Superior temporal gyrus (tissue), 1 donor: ENCODE data around the gene RHOB.
"Not testable (repeated sequence)": the region's sequence is repeated elsewhere in the genome, so short reads cannot be mapped to it uniquely, and the experiment has no call there.

Experiments used
- DNase-seq: peaks from one replicate; pipeline ENCODE4 v3.0.0-alpha.2; 2016; ENCODE audit errors: extremely low spot score

The RHOB gene

DNA sequence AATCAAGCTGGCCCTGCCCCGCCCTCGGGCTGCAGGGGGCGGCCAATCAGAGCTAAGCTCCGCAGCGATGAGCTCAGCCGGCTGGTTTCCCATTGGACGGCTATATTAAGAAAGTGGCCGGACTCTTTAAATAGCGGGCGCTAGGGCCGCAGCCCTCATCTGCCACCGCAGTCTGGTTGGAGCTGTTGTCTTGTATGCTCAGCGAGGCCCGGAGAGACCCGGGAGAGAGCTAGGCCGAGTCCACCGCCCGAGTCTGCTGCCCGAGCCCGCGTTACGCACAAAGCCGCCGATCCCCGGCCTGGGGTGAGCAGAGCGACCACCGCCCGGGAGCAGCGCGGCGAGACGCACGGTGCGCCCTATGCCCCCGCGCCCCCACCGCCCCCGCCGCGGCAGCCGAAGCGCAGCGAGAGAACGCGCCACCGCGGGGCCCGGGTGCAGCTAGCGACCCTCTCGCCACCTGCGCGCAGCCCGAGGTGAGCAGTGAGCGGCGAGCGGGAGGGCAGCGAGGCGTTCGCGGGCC lies at the start of gene RHOB:
Gene RHOB (plus strand): TSS at position 158 of the 520 bp plus-strand sequence. CDS start 392 bp downstream, outside the sequence.
- DNase-seq: peak; percentile 100

DNA sequence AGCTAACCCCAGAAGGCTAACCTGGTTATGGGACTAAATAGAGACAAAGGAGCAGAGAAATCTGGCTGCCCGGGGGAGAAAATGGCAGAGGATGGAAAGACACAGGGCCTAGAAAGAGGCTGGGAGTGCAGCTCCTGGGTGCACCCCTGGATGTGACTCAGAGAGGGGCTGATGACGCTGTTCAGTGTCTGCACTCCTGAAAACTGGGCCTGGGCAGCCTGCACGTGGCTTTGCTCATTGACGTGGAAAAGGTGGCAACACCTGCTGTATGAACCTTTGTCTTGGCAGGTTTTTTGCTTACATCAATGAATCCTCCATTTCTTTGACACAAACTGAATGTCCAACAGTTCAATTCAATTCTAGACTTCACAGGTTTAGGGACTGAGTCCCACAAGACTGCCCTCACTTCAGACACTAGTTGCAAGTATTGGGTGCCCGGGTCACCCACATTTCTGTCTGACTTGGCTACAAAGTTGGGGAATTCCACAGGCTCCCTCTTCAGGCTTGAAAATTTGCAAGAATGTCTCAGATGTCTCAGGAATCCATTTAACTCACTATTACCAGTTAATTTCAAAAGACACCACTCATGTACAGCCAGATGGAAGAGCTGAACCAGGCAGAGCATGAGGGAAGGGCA lies 48.9 kb upstream of the RHOB start:
- DNase-seq: no peak

DNA sequence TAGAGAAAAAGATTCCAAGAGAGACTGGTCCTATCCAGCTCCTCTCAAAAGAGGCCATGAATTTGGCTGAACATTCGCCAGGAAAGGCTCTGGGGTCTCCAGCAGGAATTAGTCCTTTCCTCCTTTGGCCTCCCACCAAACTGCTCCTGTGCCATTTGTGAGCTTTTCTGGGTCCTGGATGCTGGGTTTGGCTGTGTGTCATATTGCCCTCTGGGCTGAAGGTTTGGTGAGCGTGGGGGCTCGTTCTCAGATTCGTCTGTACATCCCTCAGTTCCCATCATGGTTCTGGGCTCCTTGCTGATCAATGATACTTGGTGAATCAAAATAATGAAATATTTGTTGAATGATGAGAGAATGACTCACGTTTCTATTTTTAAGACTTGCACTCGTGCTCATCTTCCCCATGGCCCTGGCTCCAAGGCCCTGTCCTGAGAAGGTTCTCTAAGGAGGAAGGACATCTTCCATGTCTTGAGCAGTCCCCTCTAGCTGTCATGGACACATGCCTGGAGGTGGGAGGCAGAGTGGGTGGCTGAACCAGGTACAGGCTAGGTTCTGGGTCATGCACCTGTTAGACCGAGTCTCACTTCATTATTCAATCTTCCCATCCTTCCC lies 47.8 kb upstream of the RHOB start:
- no peak for DNase-seq

DNA sequence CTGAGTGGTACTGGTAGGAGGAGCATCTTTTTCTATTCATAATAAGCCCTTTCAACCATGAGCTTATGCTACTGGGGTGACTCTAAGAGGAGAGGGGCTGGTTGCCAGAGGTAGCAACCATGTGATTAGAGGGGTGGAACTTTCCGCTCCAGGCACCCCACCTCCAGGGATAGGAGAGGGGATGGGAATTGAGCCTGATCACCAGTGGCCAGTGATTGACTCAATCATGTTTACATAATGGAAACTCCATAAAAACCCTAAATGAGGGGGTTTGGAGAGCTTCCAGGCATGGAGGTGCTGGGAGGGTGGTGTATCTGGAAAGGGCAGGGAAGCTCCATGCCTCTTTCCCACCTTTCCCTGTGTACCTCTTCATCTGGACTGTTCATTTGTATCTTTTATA lies 46.6 kb upstream of the RHOB start:
- no peak for DNase-seq

DNA sequence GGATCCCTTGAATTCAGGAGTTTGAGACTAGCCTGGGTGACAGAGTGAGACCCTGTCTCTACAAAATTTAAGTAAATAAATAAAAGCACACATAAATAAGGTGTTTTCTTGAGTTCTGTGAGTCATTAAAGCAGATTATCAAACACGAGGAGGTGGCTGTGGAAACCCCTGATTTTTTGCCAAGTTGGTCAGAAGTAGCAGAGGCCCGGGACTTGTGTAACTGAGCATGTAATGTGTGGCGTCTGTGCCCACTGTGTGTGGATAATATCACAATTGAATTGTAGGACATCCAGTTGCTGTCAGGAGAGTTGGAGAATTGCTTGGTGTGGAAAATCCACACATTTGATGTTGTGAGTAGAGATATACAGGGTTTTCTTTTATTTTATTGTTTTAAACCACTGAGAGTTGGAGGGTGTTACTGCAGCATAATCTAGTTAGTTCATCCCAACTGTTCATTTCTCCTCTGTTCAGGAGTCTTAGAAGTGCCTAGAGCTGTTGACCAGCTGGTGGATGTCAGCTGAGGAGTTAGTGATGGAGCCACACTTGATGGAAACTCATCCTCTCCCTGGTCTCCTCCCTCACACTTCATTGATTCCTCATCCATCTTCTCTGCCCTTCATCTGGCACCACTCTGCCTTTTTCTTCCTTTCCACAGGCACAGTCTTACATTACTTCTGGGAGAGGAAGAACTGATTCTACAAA lies 45.9 kb upstream of the RHOB start:
- DNase-seq: no peak

DNA sequence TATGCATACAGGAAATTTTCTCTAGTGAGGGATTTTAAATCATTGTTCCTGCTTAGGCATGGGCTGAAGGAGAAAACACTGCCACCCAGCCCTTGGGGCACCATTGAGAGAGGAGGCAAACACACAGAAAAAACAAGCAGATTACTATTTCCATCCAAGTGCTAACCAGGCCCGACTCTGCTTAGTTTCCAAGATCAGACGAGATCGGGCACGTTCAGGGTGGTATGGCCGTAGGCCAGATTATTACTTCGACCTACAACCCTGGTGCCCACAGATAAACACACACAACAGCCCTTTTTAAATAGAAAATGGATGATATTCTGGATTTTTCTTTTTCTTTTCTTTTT lies 45.4 kb upstream of the RHOB start:
- DNase-seq: no peak

DNA sequence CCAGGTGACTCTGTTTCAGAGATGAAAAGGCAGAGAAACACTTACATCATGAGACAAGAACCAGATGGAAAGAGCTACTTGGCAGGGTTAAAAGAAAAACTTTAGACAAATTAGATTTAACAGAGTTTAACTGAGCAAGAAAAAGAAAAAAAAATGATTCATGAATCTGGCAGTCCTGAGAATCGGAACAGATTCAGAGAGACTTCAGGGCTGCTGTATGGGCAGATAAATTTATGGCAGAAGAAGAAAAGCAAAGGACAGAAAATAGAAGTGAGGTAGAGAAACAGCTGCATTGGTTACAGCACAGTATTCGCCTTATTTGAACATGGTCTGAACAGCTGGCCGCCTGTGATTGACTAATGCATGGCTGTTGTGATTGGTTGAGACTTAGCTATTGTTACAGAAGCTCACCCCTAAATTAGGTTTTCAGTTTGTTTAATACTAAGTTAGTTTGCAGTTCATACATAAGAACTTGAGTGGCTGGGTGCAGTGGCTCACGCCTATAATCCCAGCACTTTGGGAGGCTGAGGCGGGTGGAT lies 43.0 kb upstream of the RHOB start:
- no peak for DNase-seq

DNA sequence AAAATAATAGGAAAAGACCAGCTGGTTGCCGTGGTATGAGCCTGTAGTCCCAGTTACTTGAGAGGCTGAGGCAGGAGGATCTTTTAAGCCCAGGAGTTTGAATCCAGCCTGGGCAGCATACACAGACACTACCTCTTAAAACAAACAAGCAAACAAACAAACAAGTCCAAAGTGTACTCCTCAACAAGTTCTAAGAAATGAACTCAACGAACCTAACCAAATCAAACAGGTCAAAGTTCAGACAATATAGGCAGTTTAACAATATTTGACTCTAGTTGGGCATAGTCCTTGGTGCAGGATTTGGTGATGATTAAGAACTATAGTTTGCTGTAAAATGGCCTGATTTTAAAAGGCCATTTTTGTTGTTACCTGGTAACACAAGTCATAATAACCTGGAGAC lies 41.9 kb upstream of the RHOB start:
- no peak for DNase-seq

DNA sequence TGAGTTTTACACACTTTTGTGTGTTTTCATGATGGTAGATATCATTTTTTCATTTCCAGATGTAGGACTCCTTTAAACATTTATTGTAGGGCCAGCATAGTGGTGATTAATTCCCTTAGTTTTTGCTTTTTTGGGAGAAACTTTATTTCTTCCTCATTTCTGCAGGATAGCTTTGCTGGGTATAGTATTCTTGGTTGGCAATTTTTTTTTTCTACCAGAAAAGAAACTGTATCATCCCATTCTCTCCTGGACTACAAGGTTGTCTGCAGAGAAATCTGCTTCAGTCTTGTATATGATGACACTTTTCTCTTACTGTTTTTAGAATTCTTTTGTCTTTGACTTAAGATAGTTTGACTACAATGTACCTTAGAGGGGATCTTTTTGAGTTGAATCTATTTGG lies 37.8 kb upstream of the RHOB start:
- no peak for DNase-seq

DNA sequence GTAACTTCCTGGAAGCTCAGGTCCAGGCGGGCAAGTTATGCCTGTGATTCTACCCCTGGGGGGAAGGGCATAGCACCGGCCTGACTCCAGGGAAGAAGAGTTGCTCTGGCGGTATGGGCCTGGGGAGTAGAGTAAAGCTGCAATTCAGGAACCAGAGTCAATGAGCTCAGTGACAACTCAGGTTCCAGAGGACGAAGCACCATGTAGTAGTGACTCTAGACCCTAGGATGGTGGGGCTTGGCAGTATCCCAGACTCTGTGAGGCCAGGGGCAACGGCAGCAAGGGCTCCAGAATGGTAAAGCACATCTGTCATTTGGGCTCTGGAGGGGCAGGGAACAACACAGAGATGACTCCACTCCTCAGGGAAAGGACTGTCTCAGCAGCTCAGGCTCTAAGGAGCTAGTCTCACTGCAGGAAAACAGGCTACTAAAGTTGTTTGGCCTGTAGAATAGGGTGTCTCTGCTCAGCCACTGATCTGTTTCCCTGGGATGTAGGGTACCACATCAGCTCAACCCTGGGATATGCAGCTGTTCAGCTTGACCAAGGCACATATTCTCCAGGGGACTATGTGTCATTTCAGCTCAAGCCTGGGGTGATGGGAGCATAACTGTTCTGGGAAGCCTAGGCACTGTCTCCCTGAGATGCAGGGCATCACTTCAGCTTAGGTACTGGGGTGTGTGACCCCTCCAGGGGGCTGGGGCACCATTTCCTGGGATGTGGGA lies 36.2 kb upstream of the RHOB start:
- no peak for DNase-seq

DNA sequence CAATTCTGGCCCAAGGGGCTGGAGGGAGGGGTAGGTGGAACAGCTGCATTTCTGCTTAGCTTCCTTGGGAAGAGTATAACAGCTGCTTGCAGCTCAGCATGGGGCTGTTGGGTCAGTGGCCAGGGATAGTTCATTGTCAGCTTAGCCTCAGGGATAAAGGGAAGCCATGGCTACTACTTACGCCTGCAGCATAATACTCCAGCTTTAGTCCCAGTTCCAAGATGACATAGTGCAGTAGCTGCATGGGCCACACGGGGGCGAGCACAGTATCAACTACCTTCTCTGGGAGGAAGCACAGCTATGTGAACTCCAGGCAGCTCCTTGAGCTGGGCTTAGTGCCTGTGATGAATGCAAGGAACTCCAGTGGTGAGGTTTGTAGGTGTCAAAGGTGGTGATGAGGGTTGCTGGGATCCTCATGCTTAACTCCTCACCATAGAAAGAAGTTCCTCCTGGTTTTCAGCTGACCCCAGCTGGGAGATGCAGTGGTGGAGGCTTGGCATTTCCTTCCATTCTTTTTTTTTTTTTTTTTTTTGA lies 35.4 kb upstream of the RHOB start:
- DNase-seq: peak; percentile 36

DNA sequence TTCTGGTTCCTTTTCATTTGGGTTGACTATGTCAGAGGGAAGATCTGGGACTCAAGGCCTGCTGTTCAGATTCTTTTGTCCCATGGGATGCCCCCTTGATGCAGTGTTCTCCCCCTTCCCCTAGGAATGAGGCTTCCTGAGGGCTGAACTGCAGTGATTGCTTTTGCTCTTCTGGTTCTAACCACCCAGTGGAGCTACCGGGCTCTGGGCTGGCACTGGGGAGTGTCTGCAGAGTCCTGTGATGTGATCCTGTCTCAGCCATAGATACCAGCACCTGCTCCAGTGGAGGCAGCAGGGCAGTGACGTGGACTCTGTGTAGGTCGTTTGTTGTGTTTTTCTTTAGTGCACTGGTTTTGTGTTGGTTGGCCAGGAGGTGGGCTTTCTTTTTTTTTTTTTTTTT lies 32.1 kb upstream of the RHOB start:
- no peak for DNase-seq

DNA sequence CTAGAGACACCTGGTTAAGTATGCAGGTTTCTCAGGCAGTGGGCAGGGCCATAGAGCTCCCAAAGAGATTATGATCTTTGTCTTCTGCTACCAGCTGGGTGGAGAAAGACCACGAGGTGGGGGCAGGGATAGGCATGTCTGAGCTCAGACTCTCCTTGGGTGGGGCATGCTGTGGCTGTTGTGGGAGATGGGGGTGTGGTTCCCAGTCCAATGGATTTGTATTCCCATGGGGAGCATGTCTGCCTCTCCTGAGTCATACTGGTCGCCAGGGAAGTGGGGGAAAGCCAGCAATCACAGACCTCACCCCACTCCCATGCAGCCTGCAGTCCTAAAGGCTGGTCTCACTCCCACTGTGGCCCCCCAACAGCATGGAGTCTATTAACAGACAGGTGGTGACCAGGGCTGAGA lies 31.4 kb upstream of the RHOB start:
- DNase-seq: no peak

DNA sequence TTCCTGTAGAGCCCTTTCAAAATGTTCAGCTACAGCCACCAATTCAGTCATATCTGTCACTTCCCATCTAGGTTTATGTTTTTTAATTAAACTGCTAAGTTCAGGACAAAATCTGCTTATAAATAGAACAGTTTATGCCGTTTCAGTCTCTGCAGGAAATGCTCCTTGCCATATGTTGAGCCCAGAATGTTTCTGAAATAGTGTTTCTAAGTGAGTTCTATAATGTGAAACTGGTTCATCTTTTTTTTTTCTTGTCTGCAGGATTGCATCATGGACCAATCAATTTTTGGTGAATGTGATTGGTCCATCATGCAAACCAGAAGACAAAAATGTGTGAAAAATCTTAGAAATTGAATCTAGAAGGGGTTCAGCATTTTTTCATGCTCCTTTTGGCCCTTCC lies 30.2 kb upstream of the RHOB start:
- peak; percentile 45 for DNase-seq

DNA sequence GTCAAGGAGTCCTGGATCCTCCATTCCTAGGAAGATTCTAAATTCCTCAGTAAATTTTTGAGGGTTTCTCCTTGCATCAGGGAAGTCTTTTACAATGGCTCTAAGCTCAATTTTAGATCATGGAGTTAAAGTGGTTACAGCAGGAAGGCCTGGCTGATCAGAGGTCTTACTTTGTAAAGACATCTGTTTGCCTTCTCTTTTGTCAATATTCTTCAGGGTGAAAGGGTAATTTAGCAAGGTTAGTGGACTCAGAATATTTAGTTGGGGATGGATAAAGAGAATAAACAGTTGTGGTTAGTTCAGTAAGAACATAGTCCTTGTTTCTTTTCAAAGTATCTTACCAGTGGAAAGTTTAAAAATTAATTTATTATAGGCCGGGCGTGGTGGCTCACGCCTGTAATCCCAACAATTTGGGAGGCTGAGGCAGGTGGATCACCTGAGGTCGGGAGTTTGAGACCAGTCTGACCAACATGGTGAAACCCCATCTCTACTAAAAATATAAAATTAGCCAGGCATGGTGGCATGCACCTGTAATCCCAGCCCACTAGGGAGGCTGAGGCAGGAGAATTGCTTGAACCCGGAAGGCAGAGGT lies 29.5 kb upstream of the RHOB start:
- not testable (repeated sequence) for DNase-seq

DNA sequence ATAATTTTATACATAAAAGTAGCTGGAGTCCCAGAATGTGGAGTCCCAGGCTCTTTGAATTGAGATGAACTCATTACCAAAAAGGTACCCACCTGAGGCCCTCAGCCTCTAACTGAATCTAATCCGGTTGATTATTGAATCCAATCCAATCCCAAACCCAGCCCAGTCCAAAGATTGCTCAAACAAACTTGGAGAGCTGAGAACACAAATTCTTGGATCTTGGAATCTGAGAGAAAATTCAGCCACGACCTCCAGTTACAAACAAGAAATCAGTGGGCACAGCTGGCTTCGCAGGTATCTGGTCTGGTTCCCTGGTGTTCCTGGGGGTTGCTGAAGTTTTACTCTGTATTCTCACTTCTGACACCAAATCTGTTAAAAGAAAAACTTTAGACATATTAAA lies 28.4 kb upstream of the RHOB start:
- DNase-seq: no peak

DNA sequence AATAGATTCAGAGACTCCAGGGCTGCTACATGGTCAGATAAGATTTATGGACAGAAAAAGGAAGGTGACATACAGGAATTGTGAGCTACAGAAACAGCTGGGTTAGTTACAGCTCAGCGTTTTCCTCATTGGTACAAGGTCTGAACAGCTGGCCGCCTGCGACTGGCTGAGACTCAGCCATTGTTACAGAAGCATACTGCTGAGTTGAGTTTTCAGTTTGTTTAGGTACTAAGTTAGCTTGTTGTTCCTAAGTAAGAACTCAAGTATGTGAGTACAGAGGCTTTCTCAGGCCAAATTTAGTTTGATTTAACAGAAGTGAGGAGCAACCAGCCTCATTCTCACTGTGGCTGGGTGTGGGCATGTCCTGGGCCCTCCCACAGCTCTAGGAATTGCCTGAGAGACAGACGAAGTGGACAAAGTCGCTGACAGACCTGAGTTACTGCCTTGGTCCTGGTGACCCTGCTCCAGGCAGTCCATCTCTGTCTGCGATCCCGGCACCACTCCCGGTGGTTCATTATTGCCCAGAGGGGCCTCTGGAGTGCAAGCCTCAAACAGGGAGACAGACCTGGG lies 27.8 kb upstream of the RHOB start:
- DNase-seq: no peak

DNA sequence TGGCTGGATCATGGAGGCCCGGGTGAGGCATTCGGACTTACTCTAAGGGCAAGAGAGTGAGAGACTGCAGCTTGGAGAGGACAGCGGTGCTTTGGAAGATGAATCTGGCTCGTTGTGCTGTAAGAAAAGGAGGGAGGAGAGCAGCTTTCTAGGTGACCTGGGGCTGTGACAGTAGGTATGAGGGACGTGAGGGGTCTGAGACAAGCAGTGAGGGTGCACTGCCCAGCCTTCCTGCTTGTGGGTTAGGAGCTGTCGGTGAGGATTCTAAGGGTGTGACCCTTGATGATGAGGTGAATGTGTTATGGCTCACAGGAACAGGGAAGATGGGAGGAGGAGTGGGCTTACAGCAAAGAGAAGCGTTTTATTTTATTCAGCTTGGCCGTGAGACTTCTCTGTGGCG lies 27.1 kb upstream of the RHOB start:
- DNase-seq: no peak

DNA sequence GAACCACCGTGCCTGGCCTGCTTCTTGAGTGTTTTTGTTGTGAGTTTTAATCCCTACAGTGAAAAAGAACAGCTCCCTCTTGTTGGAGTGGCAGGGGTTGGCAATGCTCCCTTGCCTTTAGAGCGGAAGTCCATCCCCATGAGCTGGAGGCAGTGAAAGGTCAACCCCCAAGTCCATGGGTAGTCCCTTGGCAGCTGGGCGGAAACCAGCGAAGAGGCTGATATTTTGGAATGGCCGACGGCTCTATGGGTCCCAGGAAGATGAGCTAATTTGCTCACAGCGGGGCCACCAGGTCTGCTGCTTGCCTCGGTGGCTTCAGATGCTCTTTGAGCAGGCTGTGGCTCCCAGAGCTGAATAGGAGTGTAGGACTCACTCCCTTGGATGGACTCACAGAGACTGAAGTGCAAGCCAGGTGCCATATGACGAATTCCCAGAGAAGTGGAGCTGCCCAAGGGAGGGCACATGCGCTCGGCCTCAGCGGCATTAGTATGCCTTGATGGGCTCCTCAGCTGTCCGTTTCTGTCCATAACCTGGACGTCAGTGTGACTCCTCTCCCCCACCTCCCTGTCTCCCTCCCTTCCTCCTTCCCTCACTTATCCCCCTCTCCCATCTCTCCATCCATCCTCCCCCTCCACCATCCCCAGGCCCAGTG lies 25.4 kb upstream of the RHOB start:
- DNase-seq: no peak

DNA sequence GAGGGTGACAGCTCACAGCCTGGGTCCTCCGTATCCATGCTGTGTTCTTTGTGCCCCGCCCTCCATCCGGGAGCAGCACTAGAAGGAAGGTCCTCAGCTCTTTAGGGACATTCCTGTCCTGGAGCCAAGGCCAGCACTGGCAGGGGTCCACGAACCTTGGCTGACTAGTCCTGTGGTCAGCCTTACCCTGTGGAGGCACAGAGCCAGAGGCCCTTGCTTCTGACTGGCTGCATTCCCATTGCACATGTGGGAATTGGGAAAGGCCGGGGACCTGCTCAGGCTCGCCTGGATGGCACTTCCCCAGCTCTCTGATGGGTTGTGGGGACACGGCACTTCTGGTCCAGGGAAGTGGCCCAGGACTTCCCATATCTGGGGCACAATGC lies 24.9 kb upstream of the RHOB start:
- no peak for DNase-seq
